A549 (cell line): ENCODE measurements around the gene PITX3. TPM values are rescaled to one million over a fixed set of nuclear protein-coding genes. Genes with fewer than 3 reads are reported as not detected.

Experiments used
- ATAC-seq, 2 experiments: fragments of 200-7000 bp in 1 of 2; fragments of >200 bp in 1 of 2; cut with Nextera tagmentation in 1 of 2; cut with Tn5 transposase in 1 of 2; 3 replicates each; pipeline versions ENCODE4 v1.8.0 to v1.9.1; 2018 to 2020; ENCODE audit warnings: mild to moderate bottlenecking in 1 of 2, moderate library complexity in 1 of 2
- CTCF ChIA-PET: fragments of 300-600 bp; sonication (Branson Sonifier 250); formaldehyde crosslinking; extraction: SDS; loops from one replicate; lab custom pipeline; 2021; ENCODE audit warnings: antibody characterized with exemption, inconsistent platforms; lab: Yijun Ruan, JAX
- POLR2A ChIA-PET: fragments of 350-600 bp; formaldehyde crosslinking; extraction: SDS; loops from one replicate; lab custom pipeline; 2021; ENCODE audit warnings: antibody characterized with exemption, inconsistent platforms; lab: Yijun Ruan, JAX
- DNase-seq, 2 experiments: peaks; one replicate each; pipeline versions ENCODE4 v3.0.0 to v3.0.0-alpha.2; 2011 to 2016; ENCODE audit warnings: low read depth in 1 of 2, low spot score in 1 of 2
- FAIRE-seq: peaks from 2 replicates; lab custom pipeline; 2011; peaks lifted over from hg19 to GRCh38; lab: Jason Lieb, UNC
- H3K27ac ChIP-seq, 2 experiments: fragments of >200 bp; sonication (Bioruptor Twin); formaldehyde crosslinking; 3 replicates each; pipeline ENCODE4 v1.5.1; 2016 to 2017
- H3K4me1 ChIP-seq: fragments of >200 bp; sonication (Bioruptor Twin); formaldehyde crosslinking; 3 replicates; pipeline ENCODE4 v1.6.1; 2016
- H3K4me2 ChIP-seq: fragments of >200 bp; sonication (Bioruptor Twin); formaldehyde crosslinking; 3 replicates; pipeline ENCODE4 v1.6.1; 2016
- H3K4me3 ChIP-seq: fragments of >200 bp; sonication (Bioruptor Twin); formaldehyde crosslinking; 3 replicates; pipeline ENCODE4 v1.5.1; 2016
- H3K9me3 ChIP-seq: fragments of >200 bp; sonication (Bioruptor Twin); formaldehyde crosslinking; 3 replicates; pipeline ENCODE4 v1.6.1; 2016
- CBX8 ChIP-seq: fragments of 200-600 bp; sonication (generic); IDR thresholded peaks from 2 replicates; pipeline ENCODE4 v1.6.1; 2016
- CEBPB ChIP-seq, 2 experiments: fragments of >200 bp in 1 of 2; sonication (Bioruptor Twin) in 1 of 2; formaldehyde crosslinking in 1 of 2; IDR thresholded peaks; 2 replicates each; pipeline ENCODE4 v1.6.1; 2012 to 2016
- EHF ChIP-seq: fragments of 250-450 bp; sonication (Bioruptor Pico); IDR thresholded peaks from 2 replicates; pipeline ENCODE4 v1.5.0; 2020; ENCODE audit warnings: mild to moderate bottlenecking
- EHMT2 ChIP-seq: fragments of 200-600 bp; sonication (generic); IDR thresholded peaks from 2 replicates; pipeline ENCODE4 v1.6.1; 2016; ENCODE audit warnings: antibody characterized with exemption, low read depth, mild to moderate bottlenecking, moderate library complexity
- ESRRA ChIP-seq: fragments of 150-350 bp; IDR thresholded peaks from 2 replicates; pipeline ENCODE4 v1.6.1; 2014; ENCODE audit warnings: mild to moderate bottlenecking, low read length, borderline replicate concordance
- HDAC2 ChIP-seq: fragments of 200-600 bp; sonication (generic); IDR thresholded peaks from 2 replicates; pipeline ENCODE4 v1.6.1; 2016
- HEYL ChIP-seq: fragments of 250-450 bp; sonication (Bioruptor Pico); IDR thresholded peaks from 2 replicates; pipeline ENCODE4 v1.8.0; 2021; ENCODE audit warnings: mild to moderate bottlenecking, moderate library complexity
- HOXA7 ChIP-seq: fragments of 250-450 bp; sonication (Bioruptor Pico); IDR thresholded peaks from 2 replicates; pipeline ENCODE4 v1.5.0; 2020; ENCODE audit warnings: mild to moderate bottlenecking, moderate library complexity
- HOXB13 ChIP-seq: fragments of 250-450 bp; sonication (Bioruptor Pico); IDR thresholded peaks from 2 replicates; pipeline ENCODE4 v1.5.0; 2020; ENCODE audit warnings: low read depth, mild to moderate bottlenecking, moderate library complexity
- HOXB5 ChIP-seq: fragments of 250-450 bp; sonication (Bioruptor Pico); IDR thresholded peaks from 2 replicates; pipeline ENCODE4 v1.5.0; 2020; ENCODE audit warnings: mild to moderate bottlenecking, moderate library complexity
- MAFK ChIP-seq: fragments of 450-650 bp; IDR thresholded peaks from 2 replicates; pipeline ENCODE4 v1.6.1; 2014; ENCODE audit not compliant: partially characterized antibody
- MYC ChIP-seq: IDR thresholded peaks from 2 replicates; pipeline ENCODE4 v1.6.1; 2012; ENCODE audit warnings: mild to moderate bottlenecking, inconsistent platforms, low read length, improper control_type of control experiment, borderline replicate concordance
- NPAS2 ChIP-seq: fragments of 250-450 bp; sonication (Bioruptor Pico); IDR thresholded peaks from 2 replicates; pipeline ENCODE4 v1.8.0; 2022; ENCODE audit warnings: mild to moderate bottlenecking, moderate library complexity, borderline replicate concordance
- PHF8 ChIP-seq: fragments of 200-600 bp; sonication (generic); IDR thresholded peaks from 2 replicates; pipeline ENCODE4 v1.6.1; 2016; ENCODE audit warnings: low read depth, mild to moderate bottlenecking, antibody characterized with exemption, moderate library complexity, borderline replicate concordance
- POLR2AphosphoS2 ChIP-seq: conservative IDR thresholded peaks from 2 replicates; pipeline ENCODE4 v1.6.1; 2012; ENCODE audit warnings: low read length, improper control_type of control experiment, inconsistent platforms
- RARB ChIP-seq: fragments of 250-450 bp; sonication (Bioruptor Pico); IDR thresholded peaks from 2 replicates; pipeline ENCODE4 v1.8.0; 2021; ENCODE audit warnings: mild to moderate bottlenecking, moderate library complexity
- RNF2 ChIP-seq: fragments of 200-600 bp; sonication (generic); IDR thresholded peaks from 2 replicates; pipeline ENCODE4 v1.6.1; 2016; ENCODE audit warnings: low read depth, mild to moderate bottlenecking, antibody characterized with exemption, moderate library complexity, borderline replicate concordance
- TFCP2L1 ChIP-seq: fragments of 250-450 bp; sonication (Bioruptor Pico); IDR thresholded peaks from 2 replicates; pipeline ENCODE4 v1.5.0; 2021; ENCODE audit warnings: mild to moderate bottlenecking
- TP53 ChIP-seq: fragments of 250-450 bp; sonication (Bioruptor Pico); IDR thresholded peaks from 2 replicates; pipeline ENCODE4 v1.5.0; 2021; ENCODE audit warnings: mild to moderate bottlenecking, moderate library complexity
- ZC3H11A ChIP-seq: fragments of 450-650 bp; IDR thresholded peaks from 2 replicates; pipeline ENCODE4 v1.6.1; 2014; ENCODE audit warnings: antibody characterized with exemption, mild to moderate bottlenecking
- WGBS: methylation state at CpG from one replicate; pipeline ENCODE4 v1.1.6; 2017; ENCODE audit errors: missing lambda C conversion rate; 5-methylcytosine and 5-hydroxymethylcytosine counted together
- polyA plus RNA-seq, 4 experiments: library from polyadenylated mRNA; depleted of rRNA in 3 of 4; stranded (reverse); fragments of >200 nt; fragmentation: RNase III in 1 of 4; extraction: RNeasy Plus Mini Kit Qiagen cat#74134 plus additional on column Dnase treatment in 1 of 4; gene quantifications; 2 replicates in 3 of 4; 3 replicates in 1 of 4; pipeline ENCODE4 v1.2.3, GENCODE V29; 2011 to 2017
- TF ChIP-seq, protein P1 (sequence below): fragments of 450-650 bp; IDR thresholded peaks from 2 replicates; pipeline ENCODE4 v1.6.1; 2014; ENCODE audit warnings: antibody characterized with exemption
- TF ChIP-seq, protein P2 (sequence below): IDR thresholded peaks from 2 replicates; pipeline ENCODE4 v1.6.1; 2012; ENCODE audit warnings: low read depth, borderline replicate concordance
- TF ChIP-seq, protein P3 (sequence below): fragments of >200 bp; sonication (Bioruptor Twin); formaldehyde crosslinking; IDR thresholded peaks from 3 replicates; pipeline ENCODE4 v1.6.1; 2016

Gene PITX3
- polyA plus RNA-seq, 2 of the 4 experiments (the other 2 are of a cell fraction): 0.09 TPM; not detected in 1

DNA sequence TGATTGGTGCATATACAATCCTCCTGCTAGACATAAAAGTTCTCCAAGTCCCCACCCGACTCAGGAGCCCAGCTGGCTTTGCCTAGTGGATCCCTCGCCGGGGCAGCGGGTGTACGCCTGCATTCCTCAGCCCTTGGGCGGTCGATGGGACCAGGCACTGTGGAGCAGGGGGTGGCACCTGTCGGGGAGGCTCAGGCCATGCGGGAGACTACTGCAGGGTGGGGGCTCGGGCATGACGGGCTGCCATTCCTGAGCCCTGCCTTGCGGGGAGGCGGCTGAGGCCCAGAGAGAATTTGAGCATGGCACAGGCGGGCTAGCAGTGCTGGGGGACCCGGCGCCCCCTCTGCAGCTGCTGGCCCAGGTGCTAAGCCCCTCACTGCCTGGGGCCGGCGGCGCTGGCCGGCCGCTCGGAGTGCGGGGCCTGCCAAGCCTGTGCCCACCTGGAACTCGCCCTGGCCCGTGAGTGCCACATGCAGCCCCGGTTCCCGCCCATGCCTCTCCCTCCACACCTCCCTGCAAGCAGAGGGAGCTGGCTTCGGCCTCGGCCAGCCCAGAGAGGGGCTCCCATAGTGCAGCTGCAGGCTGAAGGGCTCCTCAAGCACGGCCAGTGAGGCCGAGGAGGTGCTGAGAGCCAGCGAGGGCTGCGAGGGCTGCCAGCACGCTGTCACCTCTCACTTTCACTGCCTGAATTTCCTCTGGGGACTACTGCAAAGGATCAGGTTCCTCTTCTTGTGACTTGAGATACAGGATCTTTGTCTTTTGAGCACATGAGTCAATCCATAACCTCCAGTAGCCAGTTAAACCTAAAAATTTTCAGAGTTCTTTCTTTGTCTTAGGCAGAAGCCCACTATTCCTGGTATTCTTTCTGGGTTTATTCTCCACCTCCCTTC, 40.3 kb downstream of the PITX3 start:
- CTCF ChIA-PET: interaction anchor here (1.0 to 2.4 kb wide), 4 partner anchors 11 to 150 kb away, joined by 3 to 7 read pairs (median 5); no protein-coding TSS in a partner anchor
- DNase-seq: no peak
- POLR2A ChIA-PET: no interaction called here

DNA sequence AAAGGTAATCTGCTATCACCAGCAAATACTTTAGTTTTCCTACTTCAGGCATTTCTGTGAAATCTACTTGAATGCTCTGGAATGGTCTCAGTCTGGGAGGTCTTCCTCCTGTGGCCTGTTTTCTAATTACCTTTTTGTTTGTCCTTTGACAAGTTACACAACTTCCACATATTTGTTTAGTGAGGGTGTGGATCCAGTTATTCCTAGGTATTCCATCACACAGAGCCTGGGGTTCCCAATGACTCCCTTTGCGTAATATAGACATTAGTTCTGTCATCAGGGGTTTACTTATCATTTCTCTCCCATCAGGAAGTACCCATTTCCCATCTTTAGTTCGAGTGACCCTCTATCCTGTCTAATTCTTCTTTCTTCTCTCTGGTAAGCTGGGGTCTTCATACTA, 43.3 kb downstream of the PITX3 start:
- no peak for FAIRE-seq
- ATAC-seq: peak in 1 of 2 experiments; percentile 54; a peak in 1 of 6 replicates
- Histone ChIP-seq H3K4me1 (peaks cover 6% of the 10 kb centered on the region; the same call in 1 of the 3 replicates), H3K9me3 (0 out of 3 replicates have a peak, but pooled peaks cover 1% of the 10 kb centered on the region), H3K27ac (no peak overlapping the region), H3K4me2 (peak overlapping the region; percentile 41), H3K4me3 (no peak overlapping the region)
- DNase-seq: peak in 1 of 2 experiments; percentile 54
- POLR2A ChIA-PET: no interaction called here
- TF ChIP-seq POLR2AphosphoS2 (no peak), CEBPB (IDR thresholded peaks at IDR 0.05) (peak in 1 of 2 experiments; percentile 38; a peak in 1 of 4 replicates)
- WGBS: 34% methylated on average over 2 of the region's 2 CpGs
- CTCF ChIA-PET: interaction anchor here (1.2 to 2.8 kb wide), 2 partner anchors 10 to 32 kb away, joined by 3 to 14 read pairs; no protein-coding TSS in a partner anchor

More for the DNA sequence above, 40.3 kb downstream of the PITX3 start:
- H3K9me3 ChIP-seq: no peaks in the 10 kb centered on the region
- ATAC-seq (no peak), FAIRE-seq (no peak)
- no peak overlapping the region for H3K27ac ChIP-seq
- WGBS: 70% methylated on average over 20 of the region's 34 CpGs
- TF ChIP-seq HOXA7 (CRISPR knock-in tag) (no peak), RNF2 (no peak), CEBPB (IDR thresholded peaks at IDR 0.05) (no peak), ZC3H11A (no peak), CBX8 (no peak), MAFK (no peak), HOXB5 (CRISPR knock-in tag) (no peak), HOXB13 (no peak)
- TF ChIP-seq, protein P1, sequence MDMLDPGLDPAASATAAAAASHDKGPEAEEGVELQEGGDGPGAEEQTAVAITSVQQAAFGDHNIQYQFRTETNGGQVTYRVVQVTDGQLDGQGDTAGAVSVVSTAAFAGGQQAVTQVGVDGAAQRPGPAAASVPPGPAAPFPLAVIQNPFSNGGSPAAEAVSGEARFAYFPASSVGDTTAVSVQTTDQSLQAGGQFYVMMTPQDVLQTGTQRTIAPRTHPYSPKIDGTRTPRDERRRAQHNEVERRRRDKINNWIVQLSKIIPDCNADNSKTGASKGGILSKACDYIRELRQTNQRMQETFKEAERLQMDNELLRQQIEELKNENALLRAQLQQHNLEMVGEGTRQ: no peak
- H3K4me1 ChIP-seq: peaks cover 6% of the 10 kb centered on the region; the same call in 1 of the 3 replicates
- no peak overlapping the region for H3K4me3 ChIP-seq
- H3K4me2 ChIP-seq: no peak overlapping the region

DNA sequence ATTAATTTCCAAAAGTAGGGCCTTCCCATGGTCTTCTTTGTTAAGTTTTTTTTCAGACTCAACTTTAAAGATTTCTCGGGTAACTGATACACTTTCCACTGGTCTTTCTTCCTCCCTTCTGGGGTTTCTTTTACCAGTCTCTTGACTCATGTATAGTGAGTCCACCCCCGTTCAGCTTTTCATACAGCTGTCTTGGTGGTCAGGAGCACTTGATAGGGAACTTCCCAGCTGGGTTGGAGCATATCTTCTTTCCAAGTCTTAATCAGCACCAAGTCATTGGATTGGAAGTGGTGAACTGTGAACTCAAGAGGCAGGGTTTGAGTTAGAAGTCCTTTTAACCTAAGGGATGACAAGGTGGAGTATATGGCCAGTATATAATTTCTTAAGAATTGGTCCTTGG, 44.4 kb downstream of the PITX3 start:
- no peak overlapping the region for H3K27ac ChIP-seq
- TF ChIP-seq NPAS2 (CRISPR knock-in tag) (no peak), POLR2AphosphoS2 (no peak), EHF (no peak), CBX8 (no peak), ESRRA (no peak), HDAC2 (no peak), TP53 (CRISPR knock-in tag) (no peak), TFCP2L1 (CRISPR knock-in tag) (no peak), ZC3H11A (no peak), HOXB5 (CRISPR knock-in tag) (no peak), EHMT2 (no peak), RNF2 (no peak), HEYL (CRISPR knock-in tag) (no peak), RARB (no peak), MYC (no peak), PHF8 (no peak)
- TF ChIP-seq, protein P2, sequence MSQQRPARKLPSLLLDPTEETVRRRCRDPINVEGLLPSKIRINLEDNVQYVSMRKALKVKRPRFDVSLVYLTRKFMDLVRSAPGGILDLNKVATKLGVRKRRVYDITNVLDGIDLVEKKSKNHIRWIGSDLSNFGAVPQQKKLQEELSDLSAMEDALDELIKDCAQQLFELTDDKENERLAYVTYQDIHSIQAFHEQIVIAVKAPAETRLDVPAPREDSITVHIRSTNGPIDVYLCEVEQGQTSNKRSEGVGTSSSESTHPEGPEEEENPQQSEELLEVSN: no peak
- TF ChIP-seq, protein P3, sequence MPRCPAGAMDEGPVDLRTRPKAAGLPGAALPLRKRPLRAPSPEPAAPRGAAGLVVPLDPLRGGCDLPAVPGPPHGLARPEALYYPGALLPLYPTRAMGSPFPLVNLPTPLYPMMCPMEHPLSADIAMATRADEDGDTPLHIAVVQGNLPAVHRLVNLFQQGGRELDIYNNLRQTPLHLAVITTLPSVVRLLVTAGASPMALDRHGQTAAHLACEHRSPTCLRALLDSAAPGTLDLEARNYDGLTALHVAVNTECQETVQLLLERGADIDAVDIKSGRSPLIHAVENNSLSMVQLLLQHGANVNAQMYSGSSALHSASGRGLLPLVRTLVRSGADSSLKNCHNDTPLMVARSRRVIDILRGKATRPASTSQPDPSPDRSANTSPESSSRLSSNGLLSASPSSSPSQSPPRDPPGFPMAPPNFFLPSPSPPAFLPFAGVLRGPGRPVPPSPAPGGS: no peak
- no peak for ATAC-seq
- FAIRE-seq: no peak
- ChIA-PET CTCF (no interaction called here), POLR2A (no interaction called here)
- H3K9me3 ChIP-seq: peaks cover 13% of the 10 kb centered on the region
- peaks cover 6% of the 10 kb centered on the region; the same call in 1 of the 3 replicates for H3K4me1 ChIP-seq
- WGBS: 62% methylated on average over 2 of the region's 2 CpGs
- no peak overlapping the region for H3K4me3 ChIP-seq
- no peak overlapping the region for H3K4me2 ChIP-seq
- DNase-seq: no peak
